ENCODE measurements around the gene MRPS9. TPM values are rescaled to one million over a fixed set of nuclear protein-coding genes. Genes with fewer than 3 reads are reported as not detected.

The MRPS9 gene
- total and polyA plus RNA-seq, 2 donors (not counting 3 experiments of a cell fraction or from before 2014, with no cell fraction given) = 14.5 to 23.9 TPM

- Histone ChIP-seq H3K4me1 (ENCODE audit: control insufficient read depth, extremely low read depth, insufficient read depth, low read length) (no peaks in the 10 kb centered on the region), H3K9me1 (replicated peaks; ENCODE audit: control insufficient read depth, extremely low read depth, insufficient read depth, low read length) (no peaks in the 10 kb centered on the region), H3K36me3 (ENCODE audit: control insufficient read depth in 2 of 2, extremely low read depth in 1 of 2, insufficient read depth in 2 of 2, low read length in 2 of 2) (no peaks in the 10 kb centered on the region), H2AFZ (ENCODE audit: low read depth, low read length) (no peak overlapping the region), H3K4me2 (ENCODE audit: insufficient read depth, low read length) (no peak overlapping the region), H3K79me2 (ENCODE audit: control insufficient read depth, insufficient read depth, low read length) (no peaks in the 10 kb centered on the region), H4K20me1 (replicated peaks; ENCODE audit: control insufficient read depth, extremely low read depth, insufficient read depth, low read length) (no peaks in the 10 kb centered on the region), H3K27me3 (ENCODE audit: control insufficient read depth in 2 of 2, insufficient read depth in 2 of 2, low read length in 2 of 2) (peaks cover 0 to 2% of the 10 kb centered on the region in 2 experiments), H3K4me3 (replicated peaks in 1 of 3; ENCODE audit: insufficient read depth in 1 of 3, low read depth in 1 of 3, low read length in 3 of 3) (no peak overlapping the region), H3K9me3 (replicated peaks; ENCODE audit: control insufficient read depth, insufficient read depth, low read length) (no peaks in the 10 kb centered on the region), H3K27ac (ENCODE audit: insufficient read depth, low read depth, low read length) (no peak overlapping the region), H3K9ac (replicated peaks; ENCODE audit: extremely low read depth, insufficient read depth, low read length) (no peak overlapping the region)
- dilution Hi-C loops (cut with MboI; ENCODE audit: extremely low pct_ligation_motif_present, low sequenced_read_pairs) (no loop called here), intact Hi-C loops (cut with micrococcal nuclease) (loop anchor here (1.0 kb wide), 4 partner anchors 65 to 431 kb away; no protein-coding TSS in a partner anchor)
- FAIRE-seq (peak; percentile 94), DNase-seq (ENCODE audit: low read depth, low spot score) (peak; percentile 52)
- ChIA-PET CTCF (interaction anchor here (0.7 to 5.9 kb wide), 15 partner anchors 10 to 180 kb away, joined by 3 to 225 read pairs (median 8); partner anchors contain the start of genes GPR45 and MRPS9), POLR2A (no interaction called here)
- BruUV-seq (replicated peaks) = no TSS peak
- TF ChIP-seq CTCF (IDR thresholded peaks at IDR 0.05; ENCODE audit: extremely low read depth in 1 of 2, insufficient read depth in 1 of 2, low read depth in 1 of 2, low read length in 2 of 2) = peak; percentile 39 to 49
- TF ChIP-seq EZH2 (IDR thresholded peaks at IDR 0.05; ENCODE audit: borderline replicate concordance, low read depth, low read length, severe bottlenecking) = no peak
These were observed 76.7 kb downstream of the MRPS9 start for GRCh38 chr2:105114551-105114950.

- Histone ChIP-seq H3K27ac (ENCODE audit: insufficient read depth, low read depth, low read length) (no peak overlapping the region), H2AFZ (ENCODE audit: low read depth, low read length) (no peak overlapping the region), H3K4me2 (ENCODE audit: insufficient read depth, low read length) (no peak overlapping the region), H3K9me3 (replicated peaks; ENCODE audit: control insufficient read depth, insufficient read depth, low read length) (no peaks in the 10 kb centered on the region), H3K9ac (replicated peaks; ENCODE audit: extremely low read depth, insufficient read depth, low read length) (no peak overlapping the region), H3K9me1 (replicated peaks; ENCODE audit: control insufficient read depth, extremely low read depth, insufficient read depth, low read length) (no peaks in the 10 kb centered on the region), H3K79me2 (ENCODE audit: control insufficient read depth, insufficient read depth, low read length) (no peaks in the 10 kb centered on the region), H3K4me3 (replicated peaks in 1 of 3; ENCODE audit: insufficient read depth in 1 of 3, low read depth in 1 of 3, low read length in 3 of 3) (no peak overlapping the region), H3K36me3 (ENCODE audit: control insufficient read depth in 2 of 2, extremely low read depth in 1 of 2, insufficient read depth in 2 of 2, low read length in 2 of 2) (no peaks in the 10 kb centered on the region), H4K20me1 (replicated peaks; ENCODE audit: control insufficient read depth, extremely low read depth, insufficient read depth, low read length) (no peaks in the 10 kb centered on the region), H3K27me3 (ENCODE audit: control insufficient read depth in 2 of 2, insufficient read depth in 2 of 2, low read length in 2 of 2) (peaks cover 0 to 4% of the 10 kb centered on the region in 2 experiments), H3K4me1 (ENCODE audit: control insufficient read depth, extremely low read depth, insufficient read depth, low read length) (no peaks in the 10 kb centered on the region)
- dilution Hi-C loops (cut with MboI; ENCODE audit: extremely low pct_ligation_motif_present, low sequenced_read_pairs) = no loop called here
- FAIRE-seq (no peak), DNase-seq (ENCODE audit: low read depth, low spot score) (no peak)
- no TSS peak for BruUV-seq (replicated peaks)
- CTCF ChIA-PET = interaction anchor here (1.4 to 5.9 kb wide), 11 partner anchors 8 to 404 kb away, joined by 4 to 225 read pairs (median 11); partner anchors contain the start of gene GPR45
- intact Hi-C loops (cut with micrococcal nuclease) = no loop called here
- TF ChIP-seq, protein P1, sequence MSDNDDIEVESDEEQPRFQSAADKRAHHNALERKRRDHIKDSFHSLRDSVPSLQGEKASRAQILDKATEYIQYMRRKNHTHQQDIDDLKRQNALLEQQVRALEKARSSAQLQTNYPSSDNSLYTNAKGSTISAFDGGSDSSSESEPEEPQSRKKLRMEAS (IDR thresholded peaks at IDR 0.05; ENCODE audit: insufficient read depth, insufficient read length) = no peak
- no peak for TF ChIP-seq JUN (IDR thresholded peaks at IDR 0.05; ENCODE audit: borderline replicate concordance, insufficient read depth, insufficient read length, low read depth)
- no peak for TF ChIP-seq POLR2A (IDR thresholded peaks at IDR 0.05; ENCODE audit: low read depth, low read length)
- no peak for TF ChIP-seq CTCF (IDR thresholded peaks at IDR 0.05; ENCODE audit: extremely low read depth in 1 of 2, insufficient read depth in 1 of 2, low read depth in 1 of 2, low read length in 2 of 2)
- no peak for TF ChIP-seq POLR2AphosphoS5 (IDR thresholded peaks at IDR 0.05; ENCODE audit: insufficient read depth, low read depth, low read length)
- TF ChIP-seq FOS (IDR thresholded peaks at IDR 0.05; ENCODE audit: borderline replicate concordance, insufficient read depth, low read length) = no peak
- TF ChIP-seq MYC (IDR thresholded peaks at IDR 0.05; ENCODE audit: low read depth, low read length) = no peak
- no peak for TF ChIP-seq EZH2 (IDR thresholded peaks at IDR 0.05; ENCODE audit: borderline replicate concordance, low read depth, low read length, severe bottlenecking)
- no peak for TF ChIP-seq GATA2 (IDR thresholded peaks at IDR 0.05; ENCODE audit: insufficient read depth, insufficient read length, low read depth, low read length)
- POLR2A ChIA-PET = no interaction called here
These were observed 78.5 kb downstream of the MRPS9 start for GRCh38 chr2:105116348-105116747.

Data from endothelial cell of umbilical vein (primary cell).